ENCODE measurements around the gene RTN4.
"Not testable (repeated sequence)": the region's sequence is repeated elsewhere in the genome, so short reads cannot be mapped to it uniquely, and the experiment has no call there.

RTN4 gene

GRCh38 chr2:55050100-55050994 lies at the start of gene RTN4:
TSS of gene RTN4 (minus strand) at chr2:55050451. CDS start at chr2:55050300, 151 bp downstream.
- Mint-ChIP-seq H3K27me3 (no peaks in the 10 kb centered on the region), H3K27ac (peak within 1 kb of the TSS; percentile 97), H3K36me3 (ENCODE audit: low read depth) (peaks cover 28% of the 10 kb centered on the region), H3K4me3 (peak within 1 kb of the TSS; percentile 100), H3K4me1 (ENCODE audit: low read depth) (peaks cover 27% of the 10 kb centered on the region), H3K9me3 (no peaks in the 10 kb centered on the region)
- intact Hi-C loops (cut with micrococcal nuclease): loop anchor here (1.0 to 5.0 kb wide), 2 partner anchors 62 to 102 kb away; no protein-coding TSS in a partner anchor

- Mint-ChIP-seq H3K4me1 (ENCODE audit: low read depth) (peaks cover 33% of the 10 kb centered on the region), H3K27ac (no peak overlapping the region), H3K27me3 (no peaks in the 10 kb centered on the region), H3K4me3 (no peak overlapping the region), H3K36me3 (ENCODE audit: low read depth) (no peaks in the 10 kb centered on the region), H3K9me3 (no peaks in the 10 kb centered on the region)
- intact Hi-C loops (cut with micrococcal nuclease): no loop called here
Observed at GRCh38 chr2:55099493-55099877, 49.2 kb upstream of the RTN4 start.

- H3K9me3 Mint-ChIP-seq: no peaks in the 10 kb centered on the region
- intact Hi-C loops (cut with micrococcal nuclease): no loop called here
- H3K27me3 Mint-ChIP-seq: no peaks in the 10 kb centered on the region
Observed at GRCh38 chr2:55097461-55098410, 47.5 kb upstream of the RTN4 start.

GRCh38 chr2:55097082-55097460 lies 46.8 kb upstream of the RTN4 start:
- no peaks in the 10 kb centered on the region for H3K27me3 Mint-ChIP-seq
- no peak overlapping the region for H3K4me3 Mint-ChIP-seq
- no peaks in the 10 kb centered on the region for H3K9me3 Mint-ChIP-seq
- intact Hi-C loops (cut with micrococcal nuclease): no loop called here
- H3K27ac Mint-ChIP-seq: no peak overlapping the region
- no peaks in the 10 kb centered on the region for H3K36me3 Mint-ChIP-seq (ENCODE audit: low read depth)
- peaks cover 31% of the 10 kb centered on the region for H3K4me1 Mint-ChIP-seq (ENCODE audit: low read depth)

More at GRCh38 chr2:55097461-55098410, 47.5 kb upstream of the RTN4 start:
- no peak overlapping the region for H3K4me3 Mint-ChIP-seq
- peaks cover 32% of the 10 kb centered on the region for H3K4me1 Mint-ChIP-seq (ENCODE audit: low read depth)
- no peak overlapping the region for H3K27ac Mint-ChIP-seq
- H3K36me3 Mint-ChIP-seq (ENCODE audit: low read depth): no peaks in the 10 kb centered on the region

GRCh38 chr2:55096586-55096985 lies 46.3 kb upstream of the RTN4 start:
- Mint-ChIP-seq H3K4me1 (ENCODE audit: low read depth) (peaks cover 36% of the 10 kb centered on the region), H3K9me3 (peaks cover 4% of the 10 kb centered on the region), H3K4me3 (no peak overlapping the region), H3K27me3 (no peaks in the 10 kb centered on the region), H3K27ac (no peak overlapping the region), H3K36me3 (ENCODE audit: low read depth) (peaks cover under 1% of the 10 kb centered on the region)
- intact Hi-C loops (cut with micrococcal nuclease): no loop called here

GRCh38 chr2:55093381-55093780 lies 43.1 kb upstream of the RTN4 start:
- H3K27me3 Mint-ChIP-seq: no peaks in the 10 kb centered on the region
- peaks cover 39% of the 10 kb centered on the region for H3K4me1 Mint-ChIP-seq (ENCODE audit: low read depth)
- peaks cover 18% of the 10 kb centered on the region for H3K9me3 Mint-ChIP-seq
- peaks cover 9% of the 10 kb centered on the region for H3K36me3 Mint-ChIP-seq (ENCODE audit: low read depth)
- H3K4me3 Mint-ChIP-seq: no peak overlapping the region
- H3K27ac Mint-ChIP-seq: no peak overlapping the region
- intact Hi-C loops (cut with micrococcal nuclease): no loop called here

- H3K4me1 Mint-ChIP-seq (ENCODE audit: low read depth): peaks cover 39% of the 10 kb centered on the region
- no peak overlapping the region for H3K27ac Mint-ChIP-seq
- no peak overlapping the region for H3K4me3 Mint-ChIP-seq
- H3K9me3 Mint-ChIP-seq: peaks cover 18% of the 10 kb centered on the region
- H3K27me3 Mint-ChIP-seq: no peaks in the 10 kb centered on the region
- H3K36me3 Mint-ChIP-seq (ENCODE audit: low read depth): peaks cover 9% of the 10 kb centered on the region
- intact Hi-C loops (cut with micrococcal nuclease): no loop called here
Observed at GRCh38 chr2:55092439-55092838, 42.2 kb upstream of the RTN4 start.

- intact Hi-C loops (cut with micrococcal nuclease); H3K4me3 Mint-ChIP-seq; H3K27me3 Mint-ChIP-seq; H3K36me3 Mint-ChIP-seq (ENCODE audit: low read depth): not testable (repeated sequence)
- peaks cover 39% of the 10 kb centered on the region for H3K4me1 Mint-ChIP-seq (ENCODE audit: low read depth)
- peaks cover 18% of the 10 kb centered on the region for H3K9me3 Mint-ChIP-seq
- H3K27ac Mint-ChIP-seq: peak overlapping the region; percentile 24
Observed at GRCh38 chr2:55091681-55092080, 41.4 kb upstream of the RTN4 start.

- Mint-ChIP-seq H3K27ac (peak overlapping the region; percentile 24), H3K4me1 (ENCODE audit: low read depth) (peaks cover 39% of the 10 kb centered on the region), H3K36me3 (ENCODE audit: low read depth) (peaks cover 9% of the 10 kb centered on the region), H3K27me3 (no peaks in the 10 kb centered on the region), H3K9me3 (peaks cover 18% of the 10 kb centered on the region), H3K4me3 (no peak overlapping the region)
- intact Hi-C loops (cut with micrococcal nuclease): no loop called here
Observed at GRCh38 chr2:55090702-55091101, 40.5 kb upstream of the RTN4 start.

GRCh38 chr2:55089726-55090125 lies 39.5 kb upstream of the RTN4 start:
- Mint-ChIP-seq H3K4me1 (ENCODE audit: low read depth) (peaks cover 36% of the 10 kb centered on the region), H3K27me3 (no peaks in the 10 kb centered on the region), H3K4me3 (no peak overlapping the region), H3K9me3 (peaks cover 18% of the 10 kb centered on the region), H3K36me3 (ENCODE audit: low read depth) (peaks cover 9% of the 10 kb centered on the region), H3K27ac (peak overlapping the region; percentile 39)
- intact Hi-C loops (cut with micrococcal nuclease): no loop called here

GRCh38 chr2:55088400-55088799 lies 38.1 kb upstream of the RTN4 start:
- Mint-ChIP-seq H3K4me1 (ENCODE audit: low read depth) (peaks cover 30% of the 10 kb centered on the region), H3K27me3 (no peaks in the 10 kb centered on the region), H3K36me3 (ENCODE audit: low read depth) (peaks cover 9% of the 10 kb centered on the region), H3K9me3 (peaks cover 18% of the 10 kb centered on the region), H3K4me3 (no peak overlapping the region), H3K27ac (no peak overlapping the region)
- intact Hi-C loops (cut with micrococcal nuclease): no loop called here

- Mint-ChIP-seq H3K36me3 (ENCODE audit: low read depth) (peaks cover 9% of the 10 kb centered on the region), H3K4me3 (no peak overlapping the region), H3K4me1 (ENCODE audit: low read depth) (peaks cover 31% of the 10 kb centered on the region), H3K27me3 (no peaks in the 10 kb centered on the region), H3K27ac (no peak overlapping the region), H3K9me3 (peaks cover 18% of the 10 kb centered on the region)
- intact Hi-C loops (cut with micrococcal nuclease): no loop called here
Observed at GRCh38 chr2:55087936-55088335, 37.7 kb upstream of the RTN4 start.

GRCh38 chr2:55087501-55087900 lies 37.2 kb upstream of the RTN4 start:
- no peak overlapping the region for H3K27ac Mint-ChIP-seq
- peaks cover 9% of the 10 kb centered on the region for H3K36me3 Mint-ChIP-seq (ENCODE audit: low read depth)
- intact Hi-C loops (cut with micrococcal nuclease): no loop called here
- H3K4me1 Mint-ChIP-seq (ENCODE audit: low read depth): peaks cover 34% of the 10 kb centered on the region
- no peaks in the 10 kb centered on the region for H3K27me3 Mint-ChIP-seq
- H3K4me3 Mint-ChIP-seq: no peak overlapping the region
- peaks cover 18% of the 10 kb centered on the region for H3K9me3 Mint-ChIP-seq

Measured in dendritic cell treated with granulocyte-macrophage colony-stimulating factor and Interleukin-4, amounts not matched to agents 40 ng/mL and 50 ng/mL, for 4 days (primary cell).